ENCODE results near the gene GPRC5C.

DNA sequence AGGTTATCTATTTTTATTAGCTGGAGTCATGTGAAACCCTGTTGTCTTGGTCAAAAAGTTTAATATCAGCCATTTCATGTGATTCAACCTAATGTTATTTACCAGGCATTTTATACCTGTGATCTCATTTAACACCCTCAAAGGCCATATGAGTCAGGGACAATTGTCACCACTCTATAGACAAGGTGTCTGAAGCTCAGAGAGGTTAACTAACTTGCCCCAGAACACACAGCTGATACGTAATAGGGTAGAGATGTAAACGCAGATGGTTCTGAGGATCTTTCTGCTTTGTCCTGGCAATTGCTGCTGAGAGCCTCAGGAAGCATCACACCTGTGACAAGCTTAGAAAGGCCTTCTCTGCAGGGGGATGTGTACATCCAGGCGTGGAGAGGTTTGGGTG, 39.5 kb downstream of the GPRC5C start:
- TF ChIP-seq, protein P1, sequence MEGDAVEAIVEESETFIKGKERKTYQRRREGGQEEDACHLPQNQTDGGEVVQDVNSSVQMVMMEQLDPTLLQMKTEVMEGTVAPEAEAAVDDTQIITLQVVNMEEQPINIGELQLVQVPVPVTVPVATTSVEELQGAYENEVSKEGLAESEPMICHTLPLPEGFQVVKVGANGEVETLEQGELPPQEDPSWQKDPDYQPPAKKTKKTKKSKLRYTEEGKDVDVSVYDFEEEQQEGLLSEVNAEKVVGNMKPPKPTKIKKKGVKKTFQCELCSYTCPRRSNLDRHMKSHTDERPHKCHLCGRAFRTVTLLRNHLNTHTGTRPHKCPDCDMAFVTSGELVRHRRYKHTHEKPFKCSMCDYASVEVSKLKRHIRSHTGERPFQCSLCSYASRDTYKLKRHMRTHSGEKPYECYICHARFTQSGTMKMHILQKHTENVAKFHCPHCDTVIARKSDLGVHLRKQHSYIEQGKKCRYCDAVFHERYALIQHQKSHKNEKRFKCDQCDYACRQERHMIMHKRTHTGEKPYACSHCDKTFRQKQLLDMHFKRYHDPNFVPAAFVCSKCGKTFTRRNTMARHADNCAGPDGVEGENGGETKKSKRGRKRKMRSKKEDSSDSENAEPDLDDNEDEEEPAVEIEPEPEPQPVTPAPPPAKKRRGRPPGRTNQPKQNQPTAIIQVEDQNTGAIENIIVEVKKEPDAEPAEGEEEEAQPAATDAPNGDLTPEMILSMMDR (IDR thresholded peaks at IDR 0.05): no peak
- TF ChIP-seq EZH2 (IDR thresholded peaks at IDR 0.05; ENCODE audit: borderline replicate concordance, insufficient read depth, low read depth, low read length, poor library complexity, severe bottlenecking): no peak

Measured in B cell (primary cell).